GM19452 (cell line): Measurements from ENCODE around the gene HEXD.

ENCODE experiments used
- ATAC-seq: cut with Tn5 transposase; IDR thresholded peaks from one replicate; pipeline ENCODE4 v1.9.1; 2021; ENCODE audit not compliant: unreplicated experiment

HEXD gene

DNA sequence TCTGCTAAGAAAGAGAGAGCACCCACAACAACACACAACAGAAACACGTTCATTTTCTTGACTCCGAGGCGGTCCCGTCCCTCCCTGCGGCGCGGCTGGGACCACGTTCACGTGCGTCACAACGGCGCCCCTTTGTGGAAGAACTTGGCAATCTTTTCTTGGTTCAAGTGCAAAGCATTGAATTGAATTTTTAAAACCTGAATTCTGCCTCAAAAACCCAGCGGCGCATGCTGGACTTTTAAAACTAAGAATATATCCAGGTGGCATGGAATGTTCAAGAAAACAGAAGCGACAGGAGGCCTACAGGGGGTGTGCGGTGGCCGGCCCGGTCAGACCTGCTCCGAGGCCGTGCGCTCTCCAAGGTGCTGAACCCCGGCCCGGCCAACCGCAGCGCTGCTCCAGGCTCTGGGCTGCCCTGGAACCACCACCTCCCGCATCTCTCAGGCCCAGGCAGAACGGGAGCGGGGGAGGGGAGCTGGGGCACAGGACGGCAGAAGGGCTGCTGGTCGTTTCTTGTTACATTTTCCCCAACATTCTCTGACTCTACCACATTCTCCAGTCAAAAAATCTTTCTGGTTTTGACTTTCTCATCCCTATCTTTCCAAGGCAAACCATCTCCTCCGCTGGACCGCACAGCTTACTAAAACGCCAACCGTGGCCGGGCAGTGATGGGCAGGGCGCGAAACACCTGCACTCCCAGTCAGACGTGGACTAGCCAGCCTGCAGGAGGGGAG, 3.4 kb upstream of the HEXD start:
- ATAC-seq = no peak

DNA sequence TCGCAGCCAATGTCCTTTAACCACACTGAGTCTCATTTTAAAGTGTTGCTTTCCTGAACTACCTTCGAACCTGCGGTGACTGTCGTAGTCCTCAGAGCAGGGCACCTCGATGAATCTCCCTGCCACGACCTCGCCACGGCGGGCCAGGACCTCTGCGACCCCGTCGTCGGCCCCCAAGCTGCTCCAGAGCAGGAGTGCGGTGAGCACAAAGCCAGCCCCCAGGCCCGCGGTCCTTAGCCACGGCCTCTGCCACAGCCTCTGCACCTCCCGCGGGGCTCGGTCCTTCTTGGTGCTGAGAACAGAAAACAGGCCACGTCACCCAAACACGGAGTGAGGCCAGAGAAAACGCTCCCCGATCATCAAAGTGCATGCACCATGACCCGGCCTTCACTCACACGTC, 2.8 kb upstream of the HEXD start:
- no peak for ATAC-seq

DNA sequence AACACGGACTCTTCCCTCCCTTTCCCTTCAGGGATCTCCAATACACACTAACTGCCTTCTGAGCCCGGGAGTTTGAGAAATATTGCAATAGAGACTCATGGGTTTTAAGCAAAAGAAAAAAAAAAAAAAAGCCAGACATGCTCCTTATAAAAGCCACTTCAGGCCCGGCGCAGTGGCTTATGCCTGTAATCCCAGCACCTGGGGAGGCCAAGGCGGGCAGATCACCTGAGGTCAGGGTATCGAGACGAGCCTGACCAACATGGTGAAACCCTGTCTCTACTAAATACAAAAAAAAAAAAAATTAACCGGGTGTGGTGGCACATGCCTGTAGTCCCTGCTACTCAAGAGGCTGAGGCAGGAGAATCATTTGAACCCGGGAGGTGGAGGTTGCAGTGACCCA, 2.4 kb upstream of the HEXD start:
- no peak for ATAC-seq

DNA sequence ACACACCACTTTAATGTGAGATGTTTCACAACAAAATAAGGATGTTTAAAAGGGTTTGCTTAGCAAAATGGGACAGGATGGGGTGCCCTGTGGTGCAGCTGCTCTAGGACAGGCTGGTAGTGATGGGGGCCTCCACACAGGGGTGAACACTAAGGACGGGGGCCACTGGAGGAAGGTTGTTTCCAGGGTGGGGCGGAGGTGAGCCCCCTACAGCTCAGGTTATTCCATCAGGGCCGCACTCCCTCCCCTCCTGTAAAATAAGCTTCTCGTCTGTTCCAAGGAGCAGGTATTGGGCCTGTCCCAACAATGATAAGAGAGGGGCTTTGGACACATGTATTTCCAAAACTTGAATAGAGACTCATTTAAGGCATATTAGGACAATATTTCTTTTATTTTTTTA, 1.9 kb upstream of the HEXD start:
- no peak for ATAC-seq

DNA sequence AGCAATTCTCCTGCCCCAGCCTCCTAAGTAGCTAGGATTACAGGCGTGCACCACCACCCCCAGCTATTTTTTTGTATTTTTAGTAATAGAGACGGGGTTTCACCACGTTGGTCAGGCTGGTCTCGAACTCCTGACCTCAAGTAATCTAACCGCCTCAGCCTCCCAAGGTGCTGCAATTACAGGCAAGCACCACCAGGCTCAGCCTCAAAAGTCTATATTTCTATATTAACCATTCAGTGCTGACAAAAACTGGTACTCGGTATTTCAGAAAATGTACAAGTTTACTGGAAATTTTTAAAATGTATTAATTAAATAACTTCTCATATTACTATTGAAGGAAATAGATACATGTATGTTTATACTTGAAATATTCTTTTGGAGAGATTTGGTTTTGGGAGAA, 1.4 kb upstream of the HEXD start:
- ATAC-seq = no peak

DNA sequence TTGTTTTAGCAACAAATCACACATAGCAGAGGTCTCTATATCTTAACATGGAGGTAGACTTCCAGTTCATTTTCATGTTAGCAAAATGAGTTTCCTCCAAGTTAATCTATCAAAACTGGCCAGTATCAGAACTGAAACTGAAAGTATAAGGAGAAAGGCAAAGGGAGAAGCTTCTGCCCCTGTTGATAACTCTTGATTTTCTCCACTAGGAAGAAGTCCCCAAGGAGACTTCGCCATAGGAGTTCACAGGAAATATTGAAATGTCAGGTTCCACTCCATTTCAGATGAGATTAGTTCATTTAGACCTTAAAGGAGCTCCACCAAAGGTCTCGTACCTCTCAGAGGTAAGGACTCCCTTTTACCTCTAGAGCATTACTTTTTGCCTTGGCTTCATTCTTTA, 1.4 kb downstream of the HEXD start:
- ATAC-seq = no peak

DNA sequence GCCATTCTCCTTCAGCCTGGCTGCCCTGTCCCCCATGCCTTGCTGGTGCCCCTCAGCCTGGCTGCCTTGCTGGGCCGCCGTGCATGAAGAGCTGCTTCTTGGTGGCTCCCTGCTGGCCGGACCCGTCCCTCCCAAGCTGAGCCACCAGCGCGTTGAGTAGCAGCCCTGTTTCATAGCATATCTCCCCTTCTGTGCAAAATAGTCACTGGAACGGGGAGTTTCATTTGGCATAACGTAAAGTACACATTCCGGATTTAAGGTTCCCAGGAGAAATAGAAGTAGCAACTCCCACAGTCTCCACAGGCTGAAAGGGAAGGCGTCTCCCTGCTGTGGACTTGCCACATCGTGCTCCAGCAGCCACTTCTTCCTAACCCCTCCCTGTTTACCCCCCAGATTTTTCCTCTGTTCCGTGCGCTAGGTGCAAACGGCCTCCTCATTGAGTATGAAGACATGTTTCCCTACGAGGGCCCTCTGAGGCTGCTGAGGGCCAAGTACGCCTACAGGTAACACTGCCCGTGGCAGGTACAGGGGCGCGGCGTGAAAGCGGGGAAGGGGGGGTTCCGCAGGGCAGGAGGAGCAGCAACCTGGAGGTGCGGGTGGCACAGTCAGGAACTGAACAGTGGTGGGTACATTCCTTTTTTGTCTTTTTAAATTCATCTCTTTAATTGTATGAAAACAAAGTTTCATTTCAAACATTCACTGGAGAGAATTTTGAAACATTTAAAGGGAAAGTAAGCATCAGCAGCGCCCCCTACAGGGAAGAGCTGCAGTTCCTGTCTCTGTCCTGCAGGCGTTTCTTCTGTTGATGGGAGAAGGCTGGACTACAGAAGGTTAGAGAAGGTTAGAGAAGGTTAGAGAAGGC, 6.1 kb downstream of the HEXD start:
- no peak for ATAC-seq

DNA sequence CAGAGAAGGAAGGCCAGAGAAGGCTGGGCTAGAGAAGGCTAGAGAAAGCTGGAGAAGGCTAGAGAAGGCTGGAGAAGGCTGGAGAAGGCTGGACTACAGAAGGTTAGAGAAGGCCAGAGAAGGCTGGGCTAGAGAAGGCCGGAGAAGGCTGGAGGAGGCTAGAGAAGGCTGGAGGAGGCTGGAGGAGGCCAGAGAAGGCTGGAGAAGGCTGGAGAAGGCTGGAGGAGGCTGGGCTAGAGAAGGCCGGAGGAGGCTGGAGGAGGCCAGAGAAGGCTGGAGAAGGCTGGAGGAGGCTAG, 6.7 kb downstream of the HEXD start:
- no peak for ATAC-seq

DNA sequence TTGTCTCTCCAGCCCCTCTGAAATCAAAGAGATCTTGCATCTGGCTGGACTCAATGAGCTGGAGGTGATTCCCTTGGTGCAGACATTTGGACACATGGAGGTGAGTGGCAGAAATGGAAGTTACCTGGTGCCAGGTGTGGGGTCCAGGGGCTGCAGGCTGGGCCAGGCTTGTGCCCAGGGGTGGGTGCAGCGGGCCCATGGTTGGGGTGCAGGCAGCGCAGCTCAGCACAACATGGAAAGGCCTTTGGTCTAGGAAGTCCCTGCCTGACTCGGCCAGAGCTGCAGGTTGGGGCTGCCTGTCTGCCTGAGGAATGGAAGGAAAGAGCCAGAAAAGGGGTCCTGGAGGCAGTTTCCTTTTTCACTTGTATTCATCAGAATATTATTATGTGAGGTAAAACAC, 10.4 kb downstream of the HEXD start:
- ATAC-seq = no peak

DNA sequence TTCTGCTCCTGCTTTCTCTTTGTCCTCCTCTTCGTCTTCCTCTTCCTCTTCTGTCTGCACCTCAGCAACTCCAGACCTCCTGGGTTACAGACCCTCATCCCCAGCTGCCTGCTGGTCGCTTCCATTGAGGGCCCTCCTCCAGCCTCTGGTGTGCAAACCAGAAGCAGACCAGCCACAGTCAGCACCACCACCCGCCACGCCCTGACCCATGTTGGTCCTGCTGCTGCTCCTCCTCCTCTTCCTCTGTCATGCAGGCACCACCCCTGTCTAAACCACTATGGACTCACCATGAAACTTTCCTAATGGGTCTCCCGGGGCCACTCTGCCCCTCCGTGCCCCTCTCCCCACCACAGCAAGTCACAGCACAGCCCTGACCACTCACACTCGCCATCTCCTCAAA, 11.7 kb downstream of the HEXD start:
- ATAC-seq = no peak

DNA sequence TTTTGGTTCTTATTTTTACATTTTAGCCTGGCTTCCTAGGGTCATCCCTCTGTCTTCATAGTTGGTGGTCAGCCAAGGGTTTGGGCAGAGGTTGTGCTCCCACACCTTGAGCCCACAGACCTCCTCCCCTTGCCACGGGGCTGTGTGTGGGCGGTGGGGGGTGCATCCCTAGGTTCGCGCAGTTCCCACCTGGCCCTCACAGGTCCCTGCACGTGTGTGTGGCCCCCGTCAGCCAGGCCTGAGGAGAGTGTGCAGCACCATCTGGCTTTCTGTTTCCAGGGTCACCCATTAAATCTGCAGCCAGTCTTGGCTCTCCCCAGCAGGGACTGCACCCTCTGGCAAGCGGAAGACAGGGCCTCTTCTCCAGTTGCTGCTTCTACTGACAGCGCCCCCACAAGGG, 13.9 kb downstream of the HEXD start:
- no peak for ATAC-seq

DNA sequence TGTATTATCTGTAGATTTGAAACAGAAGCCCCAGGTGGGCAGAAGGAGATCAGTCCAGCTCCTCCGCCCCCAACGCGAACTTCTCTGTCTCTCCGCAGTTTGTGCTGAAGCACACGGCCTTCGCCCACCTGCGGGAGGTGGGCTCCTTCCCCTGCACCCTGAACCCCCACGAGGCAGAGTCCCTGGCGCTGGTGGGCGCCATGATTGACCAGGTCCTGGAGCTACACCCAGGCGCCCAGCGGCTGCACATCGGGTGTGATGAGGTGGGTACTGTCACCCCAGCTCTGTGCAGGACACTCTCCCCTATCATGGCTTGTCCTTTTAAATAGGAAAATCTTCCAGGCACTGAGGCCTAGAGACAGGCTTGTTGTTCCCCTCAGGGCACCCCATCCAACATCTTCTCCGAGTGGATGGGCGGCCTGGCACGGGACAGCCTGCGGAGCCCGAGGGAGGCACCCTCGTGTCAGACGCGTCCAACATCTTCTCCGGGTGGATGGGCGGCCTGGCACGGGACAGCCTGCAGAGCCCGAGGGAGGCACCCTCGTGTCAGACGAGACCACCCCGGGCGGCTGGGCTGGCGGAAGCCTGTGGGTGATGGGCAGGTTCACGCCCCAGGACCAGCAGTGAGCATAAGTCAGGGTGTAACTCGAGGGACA, 15.5 kb downstream of the HEXD start:
- ATAC-seq = no peak

DNA sequence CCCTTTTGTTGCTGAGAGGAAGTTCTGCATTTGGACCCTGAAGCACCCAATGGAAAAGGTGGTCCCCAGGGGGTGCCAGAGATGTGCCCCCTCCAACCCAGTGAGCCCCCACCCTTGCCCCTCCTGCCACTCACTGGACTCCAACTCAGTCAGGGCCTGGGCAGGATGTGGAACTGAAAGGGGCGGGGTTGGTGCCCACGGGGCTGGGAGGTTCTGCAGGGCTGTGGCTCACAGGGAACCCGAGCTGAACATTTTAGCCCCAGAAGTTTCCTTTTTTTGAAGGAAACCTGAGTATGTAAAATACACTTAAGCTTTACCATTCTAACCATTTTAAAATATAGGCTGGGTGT, 16.0 kb downstream of the HEXD start:
- no peak for ATAC-seq

DNA sequence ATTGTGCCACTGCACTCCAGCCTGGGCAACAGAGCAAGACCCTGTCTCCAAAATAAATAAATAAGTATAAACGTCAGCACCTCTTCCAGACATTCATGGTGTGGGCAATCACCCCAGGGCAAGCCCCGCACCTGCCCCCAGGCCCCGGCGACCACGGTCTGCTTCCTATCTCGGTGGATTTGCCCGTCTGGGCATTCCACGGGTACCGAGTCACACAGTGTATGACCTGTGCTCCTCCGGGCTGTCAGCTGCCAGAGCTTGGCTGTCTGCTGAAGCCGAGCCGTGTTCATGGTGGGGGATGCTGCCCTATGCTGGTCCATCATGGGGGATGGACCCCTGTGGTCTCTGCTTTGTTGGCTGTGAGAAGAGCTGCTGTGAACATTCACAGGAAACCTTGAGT, 17.0 kb downstream of the HEXD start:
- ATAC-seq = no peak

DNA sequence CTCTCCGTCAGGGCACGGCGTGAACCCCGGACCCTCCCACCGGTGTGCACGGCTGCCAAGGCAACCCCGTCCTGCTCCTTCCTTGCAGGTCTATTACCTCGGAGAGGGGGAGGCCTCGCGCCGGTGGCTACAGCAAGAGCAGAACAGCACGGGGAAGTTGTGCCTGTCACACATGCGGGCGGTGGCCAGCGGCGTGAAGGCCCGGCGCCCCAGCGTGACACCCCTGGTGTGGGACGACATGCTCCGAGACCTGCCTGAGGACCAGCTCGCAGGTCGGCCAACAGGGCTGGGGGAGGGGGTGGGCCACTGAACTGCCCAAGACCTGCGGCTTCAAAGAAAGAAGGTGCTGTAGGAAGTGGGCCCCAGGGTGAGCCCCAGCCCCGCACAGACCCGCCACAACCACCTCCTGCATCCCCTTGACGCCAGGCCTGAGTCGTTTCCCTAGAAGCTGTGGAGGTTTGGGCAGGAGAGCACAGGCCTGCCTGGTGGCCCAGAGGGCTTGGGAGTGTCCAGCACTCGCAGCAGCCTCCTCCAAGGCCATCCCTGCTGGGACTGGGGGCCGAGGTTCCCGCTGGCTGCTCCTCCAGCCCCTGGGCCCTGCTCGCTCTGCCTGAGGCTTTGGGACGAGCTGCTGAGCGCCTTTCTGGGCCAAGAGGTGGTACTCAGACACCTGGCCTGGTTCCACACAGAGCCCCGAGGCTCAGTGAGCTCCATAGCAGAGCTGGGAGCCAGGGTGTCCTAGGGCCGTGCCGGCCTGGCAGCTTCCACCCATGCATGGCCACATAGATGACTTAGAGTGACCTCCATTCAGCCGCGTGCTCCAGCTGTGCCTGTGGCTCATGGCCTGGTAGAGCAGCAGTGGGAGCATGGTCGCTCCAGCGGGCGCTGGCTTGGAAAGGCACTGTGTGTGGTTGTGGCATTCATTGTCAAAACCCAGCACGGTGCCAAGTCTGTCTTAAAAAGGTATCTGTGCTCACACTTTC, 17.7 kb downstream of the HEXD start:
- no peak for ATAC-seq

DNA sequence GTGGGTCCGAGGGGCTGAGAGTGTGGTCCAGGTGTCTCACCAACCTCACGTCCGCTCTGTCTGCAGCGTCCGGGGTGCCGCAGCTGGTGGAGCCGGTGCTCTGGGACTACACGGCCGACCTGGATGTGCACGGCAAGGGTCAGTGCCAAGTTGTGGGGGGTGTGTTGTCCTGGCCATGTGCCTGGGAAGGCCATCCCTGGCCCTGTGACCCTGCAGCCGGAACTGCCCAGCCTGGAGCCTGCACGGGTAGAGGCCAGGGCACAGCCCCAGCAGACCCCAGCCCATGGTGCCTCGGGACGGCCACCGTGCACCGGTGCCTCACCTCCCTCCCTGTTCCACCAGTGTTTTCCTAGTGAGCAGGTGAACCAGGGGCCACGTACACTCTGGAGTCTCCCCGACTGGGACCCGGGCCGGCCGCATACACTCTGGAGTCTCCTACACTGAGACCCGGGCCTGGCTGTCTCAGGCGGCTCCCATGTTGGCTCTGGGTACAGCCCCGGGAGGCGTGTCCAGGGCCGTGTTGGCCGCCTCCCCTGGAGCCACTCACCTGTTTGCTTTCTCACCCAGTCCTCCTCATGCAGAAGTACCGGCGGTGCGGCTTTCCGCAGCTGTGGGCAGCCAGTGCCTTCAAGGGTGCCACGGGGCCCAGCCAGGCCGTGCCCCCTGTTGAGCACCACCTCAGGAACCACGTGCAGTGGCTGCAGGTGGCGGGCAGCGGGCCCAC, 18.6 kb downstream of the HEXD start:
- no peak for ATAC-seq

DNA sequence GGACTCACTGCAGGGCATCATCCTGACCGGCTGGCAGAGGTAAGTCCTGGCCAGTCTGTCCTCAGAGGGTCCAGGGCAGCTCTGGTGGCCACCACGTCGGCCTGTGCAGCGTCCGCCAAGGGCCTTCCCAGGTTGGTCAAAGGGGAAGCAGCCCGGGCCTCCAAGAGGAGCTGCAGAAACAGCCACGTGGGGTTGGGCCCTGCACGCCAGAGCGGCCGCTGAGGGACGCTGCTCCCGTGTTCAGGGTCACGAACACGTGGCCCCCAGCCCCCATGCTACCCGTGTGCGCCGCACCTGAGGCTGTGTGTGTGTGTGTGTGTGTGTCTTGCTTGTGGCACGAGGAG, 19.1 kb downstream of the HEXD start:
- ATAC-seq = no peak

DNA sequence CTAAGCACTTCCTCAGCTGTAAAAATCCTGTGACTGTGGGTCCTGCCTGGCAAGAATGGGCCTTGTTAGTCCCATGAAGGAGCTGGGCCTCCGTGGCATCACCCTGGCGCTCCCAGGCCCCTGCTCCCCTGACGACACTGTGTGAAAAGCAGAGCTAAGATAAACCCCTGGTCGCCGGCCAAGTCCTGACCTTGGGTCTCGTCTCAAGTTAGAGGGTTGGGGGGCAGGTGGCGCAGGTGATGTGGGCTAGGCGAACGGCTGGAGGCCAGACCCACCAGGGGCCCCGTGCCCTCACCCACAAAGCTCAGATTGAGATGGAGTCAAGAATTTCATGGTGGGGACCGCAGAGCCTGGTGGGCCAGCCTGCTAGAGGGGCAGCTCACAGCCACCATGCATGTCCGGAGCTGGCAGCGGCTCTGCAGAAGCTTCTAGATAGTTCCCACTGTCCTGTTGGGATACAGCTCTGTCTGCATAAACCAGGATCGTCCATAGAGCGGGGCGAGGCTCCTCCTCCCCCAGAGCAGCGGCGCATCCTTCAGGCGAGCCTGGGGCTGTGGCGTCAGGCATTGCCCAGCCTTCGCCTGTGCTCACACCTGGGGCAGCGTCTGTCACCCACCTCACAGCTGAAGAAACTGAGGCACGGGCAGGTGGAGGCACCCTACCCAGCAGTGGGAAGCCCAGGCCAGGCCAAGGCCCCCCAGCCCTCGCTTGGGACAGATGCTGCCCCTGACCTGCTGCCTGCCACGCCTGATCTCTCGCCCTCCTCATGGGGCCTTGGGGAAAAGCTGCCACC, 20.4 kb downstream of the HEXD start:
- no peak for ATAC-seq

DNA sequence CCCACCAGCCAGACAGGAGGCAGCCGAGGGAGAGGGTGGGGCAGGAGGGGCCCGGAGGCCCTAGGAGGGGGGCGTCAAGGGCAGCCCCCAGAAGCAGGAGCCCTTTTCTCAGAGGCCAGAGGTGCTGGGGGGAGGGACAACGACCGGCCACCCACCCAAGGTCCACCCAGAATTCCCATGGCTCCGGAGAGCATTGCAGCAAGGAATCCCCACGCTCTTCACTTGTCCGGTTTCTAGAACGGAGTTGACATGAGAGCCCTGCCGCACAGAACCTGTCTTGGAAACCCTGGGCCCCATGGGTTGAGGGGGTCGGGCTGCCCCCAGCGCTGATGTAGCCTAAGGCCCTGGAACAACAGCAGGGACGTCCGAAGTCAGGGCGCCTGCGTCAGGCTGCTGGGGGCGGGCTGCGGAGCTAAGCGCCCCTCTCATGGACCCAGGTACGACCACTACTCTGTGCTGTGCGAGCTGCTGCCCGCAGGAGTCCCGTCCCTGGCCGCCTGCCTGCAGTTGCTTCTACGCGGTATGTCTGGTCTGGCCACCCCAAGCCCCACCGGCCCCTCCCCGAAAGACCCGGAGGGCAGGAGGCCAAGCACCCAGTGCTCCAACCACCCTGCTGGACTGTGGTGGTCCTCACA, 21.2 kb downstream of the HEXD start:
- ATAC-seq = no peak
